Endometrial microvascular endothelial cells (primary cell): Measurements from ENCODE around the gene OR11H6. TPM values are rescaled to one million over a fixed set of nuclear protein-coding genes. Genes with fewer than 3 reads are reported as not detected.
"Not testable (repeated sequence)": the region's sequence is repeated elsewhere in the genome, so short reads cannot be mapped to it uniquely, and the experiment has no call there.

Source experiments
- in situ Hi-C: cut with HindIII; loops from 2 replicates; pipeline ENCODE4 v1.10.0; 2017; ENCODE audit warnings: low sequenced_read_pairs, low pct_unique_long_range_greater_than_20kb; ENCODE audit errors: inconsistent ontology term
- total RNA-seq: library from RNA; depleted of rRNA; stranded (reverse); fragments of >200 nt; gene quantifications from one replicate; pipeline ENCODE4 v1.2.3, GENCODE V29; 2015; ENCODE audit errors: inconsistent ontology term

OR11H6 gene
- not detected for total RNA-seq

DNA sequence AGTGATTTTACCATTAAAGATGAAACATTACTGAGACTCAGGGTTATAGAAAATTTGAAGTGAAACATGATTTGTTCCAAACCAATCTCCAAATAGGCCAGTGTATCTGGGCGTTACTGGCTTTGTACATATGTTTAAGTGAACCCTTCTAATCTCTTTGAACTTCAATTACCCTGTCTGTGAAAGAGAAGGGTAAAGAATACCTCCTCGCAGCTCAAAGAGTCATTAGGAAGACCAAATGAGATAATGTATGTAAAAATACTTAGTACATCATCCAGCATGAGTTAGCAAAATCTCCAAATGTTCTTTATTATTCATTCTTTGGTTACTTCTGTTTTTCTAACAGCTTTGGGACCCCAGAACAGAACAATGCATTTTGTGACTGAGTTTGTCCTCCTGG lies at the start of gene OR11H6:
Gene OR11H6 (plus strand): TSS at position 301 of the 400 bp plus-strand sequence. CDS start 0 bp downstream, at position 301.
- in situ Hi-C loops: no loop called here

DNA sequence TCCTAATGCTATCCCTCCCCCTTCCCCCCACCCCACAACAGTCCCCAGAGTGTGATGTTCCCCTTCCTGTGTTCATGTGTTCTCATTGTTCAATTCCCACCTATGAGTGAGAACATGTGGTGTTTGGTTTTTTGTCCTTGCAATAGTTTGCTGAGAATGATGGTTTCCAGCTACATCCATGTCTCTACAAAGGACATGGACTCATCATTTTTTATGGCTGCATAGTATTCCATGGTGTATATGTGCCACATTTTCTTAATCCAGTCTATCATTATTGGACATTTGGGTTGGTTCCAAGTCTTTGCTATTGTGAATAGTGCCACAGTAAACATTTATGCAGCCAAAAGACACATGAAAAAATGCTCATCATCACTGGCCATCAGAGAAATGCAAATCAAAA lies 49.3 kb upstream of the OR11H6 start:
- in situ Hi-C loops: not testable (repeated sequence)

DNA sequence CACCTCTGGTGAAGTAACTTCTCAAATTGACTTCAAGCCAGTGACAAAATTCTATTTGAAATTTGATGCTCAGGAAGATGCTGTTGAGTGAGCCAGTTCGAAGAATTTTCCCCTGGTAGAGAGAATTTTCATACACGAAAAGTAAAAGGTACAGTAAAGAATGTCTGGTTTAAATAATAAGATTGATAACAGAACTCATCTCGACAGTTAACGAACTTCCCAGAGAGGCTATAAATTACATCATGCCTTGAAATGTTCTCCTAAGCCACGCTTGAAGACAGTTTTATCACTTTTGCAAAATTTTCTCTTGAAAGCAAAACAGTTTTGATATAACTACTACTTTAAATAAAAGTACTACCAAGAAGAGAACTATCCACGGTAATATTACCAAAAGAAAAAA lies 47.2 kb upstream of the OR11H6 start:
- in situ Hi-C loops: no loop called here

DNA sequence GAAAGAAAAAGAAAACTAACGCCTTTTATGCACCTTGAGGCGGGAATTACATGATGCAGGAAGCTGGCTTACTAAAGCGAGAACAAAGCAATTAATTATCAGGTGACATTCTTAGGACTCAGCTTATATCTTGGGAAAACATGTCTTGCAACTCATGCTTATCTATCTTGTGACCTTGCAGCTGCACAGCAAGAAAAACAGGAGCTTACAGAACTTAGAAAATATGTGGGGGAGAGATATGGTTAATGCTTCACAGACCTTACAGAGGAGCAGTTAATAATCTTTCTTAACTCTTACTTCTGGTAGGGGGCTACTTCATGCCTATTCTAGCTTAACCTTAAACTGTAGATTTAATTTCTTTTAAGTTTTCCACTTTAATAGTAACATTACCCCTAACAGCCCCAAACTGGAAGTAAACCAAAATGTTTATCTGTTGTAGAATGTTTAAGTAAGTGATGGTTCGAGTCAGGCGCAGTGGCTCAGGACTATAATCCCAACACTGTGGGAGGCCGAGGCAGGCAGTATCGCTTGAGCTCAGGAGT lies 46.0 kb upstream of the OR11H6 start:
- in situ Hi-C loops: no loop called here

DNA sequence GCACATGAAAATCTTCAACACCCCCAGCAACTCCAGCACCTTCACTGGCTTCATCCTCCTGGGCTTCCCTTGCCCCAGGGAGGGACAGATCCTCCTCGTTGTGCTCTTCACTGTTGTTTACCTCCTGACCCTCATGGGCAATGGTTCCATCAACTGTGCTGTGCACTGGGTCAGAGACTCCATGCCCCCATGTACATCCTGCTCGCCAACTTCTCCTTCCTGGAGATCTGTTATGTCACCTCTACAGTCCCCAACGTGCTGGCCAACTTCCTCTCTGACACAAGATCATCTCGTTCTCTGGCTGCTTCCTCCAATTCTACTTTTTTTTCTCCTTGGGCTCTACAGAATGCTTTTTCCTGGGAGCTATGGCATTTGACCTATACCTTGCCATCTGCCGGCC lies 44.3 kb upstream of the OR11H6 start:
- in situ Hi-C loops: no loop called here

DNA sequence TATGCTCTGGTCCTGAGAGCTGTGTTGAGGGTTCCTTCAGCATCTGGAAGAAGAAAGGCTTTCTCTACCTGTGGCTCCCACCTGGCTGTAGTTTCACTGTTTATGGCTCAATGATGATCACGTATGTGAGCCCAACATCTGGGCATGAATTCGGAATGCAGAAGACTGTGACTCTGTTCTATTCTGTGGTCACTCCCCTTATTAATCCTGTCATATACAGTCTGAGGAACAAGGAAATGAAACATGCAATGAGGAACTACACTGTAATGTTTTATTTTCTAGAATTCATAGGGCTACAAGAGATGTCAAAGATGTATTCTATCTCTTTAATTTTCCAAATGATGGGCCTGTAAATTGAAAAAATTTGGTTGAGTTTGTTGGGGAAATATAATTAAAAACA lies 43.6 kb upstream of the OR11H6 start:
- in situ Hi-C loops: no loop called here

- in situ Hi-C loops: no loop called here
Measured at GRCh38 chr14:20180486-20180885, 43.0 kb upstream of the OR11H6 start.

DNA sequence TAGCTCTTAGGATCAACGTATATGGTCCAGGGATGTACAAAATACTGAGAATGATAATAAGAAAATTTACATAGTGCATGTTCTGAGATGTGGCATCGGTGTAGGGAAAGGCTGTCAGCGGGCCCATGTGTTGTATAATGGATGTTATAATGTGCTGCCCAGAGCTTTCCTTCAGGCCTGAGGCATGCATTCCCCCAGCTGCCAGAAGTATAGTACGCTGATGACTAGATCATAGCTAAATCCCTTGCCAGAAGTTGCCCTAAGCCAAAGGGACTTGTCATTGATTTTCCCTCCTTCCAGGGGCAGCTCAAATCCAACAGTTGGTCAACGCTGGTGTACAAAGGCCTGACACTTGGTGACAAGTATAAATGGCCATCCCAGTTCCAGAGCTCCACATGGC lies 39.3 kb upstream of the OR11H6 start:
- in situ Hi-C loops: no loop called here

DNA sequence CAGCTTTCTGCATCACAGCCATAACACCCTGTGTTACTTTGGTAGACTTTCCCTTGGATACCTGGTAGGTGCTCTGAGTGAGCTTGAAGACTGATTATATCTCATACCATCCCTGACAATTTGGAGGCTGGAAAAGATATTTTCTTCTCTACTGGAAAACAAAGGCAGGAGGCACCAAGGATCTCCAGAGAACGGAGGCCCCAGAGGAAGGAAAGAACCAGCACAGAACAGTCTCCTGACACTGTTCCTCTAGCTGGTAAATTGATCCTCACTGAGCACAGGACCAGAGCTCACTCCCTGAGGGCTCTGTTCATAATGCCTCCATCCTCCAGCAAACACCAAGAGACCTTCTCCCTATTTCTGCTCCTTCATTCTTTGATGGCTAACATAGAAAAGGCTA lies 32.9 kb upstream of the OR11H6 start, which contains the start of gene OR11G2:
Gene OR11G2 (plus strand): TSS at position 301 of the 400 bp plus-strand sequence. CDS start 6,542 bp downstream, outside the sequence.
- in situ Hi-C loops: no loop called here

DNA sequence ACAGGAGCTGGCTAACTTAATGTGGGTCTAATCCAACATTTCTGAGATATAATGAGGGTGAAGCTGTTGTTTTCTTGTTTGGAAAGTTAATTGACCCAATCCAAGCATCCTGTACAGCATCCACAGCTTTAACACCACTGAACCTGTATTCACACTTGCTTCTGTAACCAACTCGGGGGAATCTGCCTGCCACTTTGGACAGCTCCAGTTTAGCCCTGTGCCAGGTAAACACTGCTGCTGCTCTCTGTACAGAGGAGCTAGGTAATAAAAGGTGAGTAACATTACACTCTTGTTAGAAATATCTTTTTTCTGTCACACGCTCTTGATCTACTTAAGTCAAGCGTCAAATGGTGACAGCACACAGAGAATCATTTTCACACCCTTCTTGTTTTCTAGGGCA lies 32.1 kb upstream of the OR11H6 start:
- in situ Hi-C loops: no loop called here

- in situ Hi-C loops: no loop called here
Measured at GRCh38 chr14:20194101-20194500, 29.4 kb upstream of the OR11H6 start.

DNA sequence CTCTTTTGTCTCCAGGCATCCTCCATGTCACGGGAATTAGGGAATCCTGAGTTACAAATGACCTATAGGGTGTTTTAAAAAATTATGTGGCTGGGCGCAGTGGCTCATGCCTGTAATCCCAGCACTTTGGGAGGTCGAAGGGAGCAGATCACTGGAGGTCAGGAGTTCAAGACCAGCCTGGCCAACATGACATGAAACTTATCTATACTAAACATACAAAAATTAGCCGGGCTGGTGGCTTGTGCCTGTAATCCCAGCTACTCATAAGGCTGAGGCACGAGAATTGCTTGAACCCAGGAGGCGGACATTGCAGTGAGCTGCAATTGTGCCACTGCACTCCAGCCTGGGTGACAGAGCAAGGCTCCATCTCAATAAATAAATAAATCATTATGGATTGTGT lies 28.3 kb upstream of the OR11H6 start:
- in situ Hi-C loops: not testable (repeated sequence)

DNA sequence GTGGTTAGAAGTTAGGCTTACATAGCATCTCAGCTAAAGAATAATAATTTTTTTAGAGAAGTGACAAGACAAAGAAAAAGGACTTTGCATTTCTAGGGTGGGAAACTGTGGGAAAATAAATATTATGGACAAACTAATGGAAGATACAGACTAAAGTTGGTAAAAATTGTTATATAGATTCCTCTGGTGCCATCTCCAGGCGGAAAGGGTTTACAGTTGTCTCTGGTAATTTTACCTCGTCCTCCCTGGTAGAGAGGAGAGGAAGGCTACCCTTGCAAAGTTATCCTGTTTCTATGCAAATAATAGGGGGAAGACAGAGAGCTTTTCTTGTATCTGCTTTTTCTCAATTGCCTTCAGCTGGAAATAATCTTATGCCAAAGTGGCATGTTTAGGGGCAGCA lies 27.6 kb upstream of the OR11H6 start:
- in situ Hi-C loops: no loop called here

DNA sequence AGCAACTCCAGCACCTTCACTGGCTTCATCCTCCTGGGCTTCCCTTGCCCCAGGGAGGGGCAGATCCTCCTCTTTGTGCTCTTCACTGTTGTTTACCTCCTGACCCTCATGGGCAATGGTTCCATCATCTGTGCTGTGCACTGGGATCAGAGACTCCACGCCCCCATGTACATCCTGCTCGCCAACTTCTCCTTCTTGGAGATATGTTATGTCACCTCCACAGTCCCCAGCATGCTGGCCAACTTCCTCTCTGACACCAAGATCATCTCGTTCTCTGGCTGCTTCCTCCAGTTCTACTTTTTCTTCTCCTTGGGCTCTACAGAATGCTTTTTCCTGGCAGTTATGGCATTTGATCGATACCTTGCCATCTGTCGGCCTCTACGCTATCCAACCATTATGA lies 26.1 kb upstream of the OR11H6 start:
- in situ Hi-C loops: no loop called here

GRCh38 chr14:20198991-20199390 lies 24.5 kb upstream of the OR11H6 start:
- in situ Hi-C loops: no loop called here

- in situ Hi-C loops: no loop called here
Measured at GRCh38 chr14:20204721-20205120, 18.8 kb upstream of the OR11H6 start.

DNA sequence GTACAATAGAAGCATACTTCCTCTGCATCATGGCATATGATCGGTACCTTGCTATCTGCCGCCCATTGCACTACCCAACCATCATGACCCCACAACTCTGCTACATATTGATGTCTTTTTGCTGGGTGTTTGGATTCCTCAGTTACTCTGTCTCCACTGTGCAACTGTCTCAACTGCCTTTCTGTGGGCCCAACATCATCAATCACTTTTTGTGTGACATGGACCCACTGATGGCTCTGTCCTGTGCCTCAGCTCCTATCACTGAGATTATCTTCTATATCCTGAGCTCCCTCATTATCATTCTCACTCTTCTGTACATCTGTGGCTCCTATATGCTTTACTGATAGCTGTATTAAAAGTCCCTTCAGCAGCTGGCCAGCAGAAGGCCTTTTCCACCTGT lies 13.9 kb upstream of the OR11H6 start:
- in situ Hi-C loops: no loop called here

- in situ Hi-C loops: not testable (repeated sequence)
Measured at GRCh38 chr14:20212406-20212805, 11.1 kb upstream of the OR11H6 start.

DNA sequence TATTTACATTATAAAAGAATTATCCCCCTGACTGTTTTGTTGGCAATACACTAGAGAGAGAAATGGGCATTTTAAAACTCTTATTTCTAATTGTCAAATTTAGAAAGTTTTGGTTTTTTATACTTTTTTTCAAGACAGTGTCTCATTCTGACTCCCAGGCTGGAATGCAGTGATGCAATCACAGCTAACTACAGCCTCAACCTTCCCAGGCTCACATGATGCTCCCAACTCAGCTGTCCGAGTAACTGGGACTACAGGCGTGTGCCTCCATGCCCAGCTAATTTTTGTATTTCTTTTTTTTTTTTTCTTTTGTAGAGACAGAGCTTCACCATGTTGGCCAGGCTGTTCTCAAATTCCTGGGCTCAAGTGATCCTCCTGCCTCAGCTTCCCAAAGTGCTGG lies 8.3 kb upstream of the OR11H6 start:
- in situ Hi-C loops: no loop called here

DNA sequence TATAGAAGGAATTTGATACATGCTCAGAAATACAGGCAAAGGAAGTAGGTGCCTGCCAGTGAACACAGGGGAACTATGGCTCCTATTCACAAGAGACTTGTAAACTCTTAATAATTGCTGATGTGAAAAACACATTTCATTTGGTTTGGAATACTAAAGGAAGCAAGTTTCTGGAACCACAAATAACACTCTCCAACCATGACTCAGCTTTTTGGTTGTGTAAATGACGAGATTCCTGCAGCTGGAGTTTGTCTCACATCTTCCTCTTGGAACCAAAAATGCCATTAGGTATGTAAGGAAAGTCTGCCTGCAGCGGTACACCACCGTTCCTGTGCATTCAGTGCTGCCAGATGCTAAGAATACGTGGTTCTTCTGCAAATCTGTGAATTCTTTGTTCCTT lies 4.5 kb upstream of the OR11H6 start:
- in situ Hi-C loops: no loop called here

- in situ Hi-C loops: no loop called here
Measured at GRCh38 chr14:20228681-20229080, 5.2 kb downstream of the OR11H6 start, which contains the start of gene OR11H7. Gene OR11H7, plus strand, starts transcription at chr14:20228981.
